Lower lobe of right lung (tissue), 2 donors: ENCODE data around the gene ARGFX. TPM values are rescaled to one million over a fixed set of nuclear protein-coding genes. Genes with fewer than 3 reads are reported as not detected.
"Not testable (repeated sequence)": the region's sequence is repeated elsewhere in the genome, so short reads cannot be mapped to it uniquely, and the experiment has no call there.

Experiments
- ATAC-seq, 2 donors: fragments of 200-7000 bp; cut with Tn5 transposase; one replicate each; pipeline ENCODE4 v1.9.1; 2020 to 2022; ENCODE audit warnings: mild to moderate bottlenecking in 2 of 2, moderate library complexity in 2 of 2
- DNase-seq: peaks from one replicate; pipeline ENCODE4 v3.0.0-alpha.2; 2020
- H3K27ac ChIP-seq: fragments of 200-600 bp; one replicate; pipeline ENCODE4 v1.8.0; 2022
- H3K27me3 ChIP-seq: fragments of 200-600 bp; one replicate; pipeline ENCODE4 v1.8.0; 2022; ENCODE audit warnings: low read depth
- H3K36me3 ChIP-seq: fragments of 200-600 bp; one replicate; pipeline ENCODE4 v1.8.0; 2022; ENCODE audit warnings: mild to moderate bottlenecking
- H3K4me1 ChIP-seq: fragments of 200-600 bp; one replicate; pipeline ENCODE4 v1.8.0; 2022
- H3K4me3 ChIP-seq: fragments of 200-600 bp; one replicate; pipeline ENCODE4 v1.8.0; 2022; ENCODE audit warnings: mild to moderate bottlenecking
- H3K9me3 ChIP-seq: fragments of 200-600 bp; one replicate; pipeline ENCODE4 v1.8.0; 2022
- CTCF ChIP-seq: fragments of 200-600 bp; IDR thresholded peaks from one replicate; pipeline ENCODE4 v1.8.0; 2022; ENCODE audit warnings: antibody characterized with exemption, mild to moderate bottlenecking
- intact Hi-C: fragments of 100-400 bp; cut with DNase I; formaldehyde crosslinking; loops from one replicate; pipeline ENCODE4 v1.11.0; 2022
- total RNA-seq: library from RNA; stranded (reverse); fragmentation: NEBNext Ultra II Directional; extraction: Animal tissue kit (Norgen Biotek cat#: 25700); gene quantifications from one replicate; pipeline ENCODE4 v1.2.1, GENCODE V29; 2021
- donor health status: DM: no; HTN: yes; CAD: no; lungs with severe emphysema.

The ARGFX gene
- total RNA-seq, 1 donor from 2014 or later, result not detected

- H3K27me3 ChIP-seq, result no peaks in the 10 kb centered on the region
- no peak for ATAC-seq
- H3K9me3 ChIP-seq, result no peaks in the 10 kb centered on the region
- intact Hi-C loops, result no loop called here
- TF ChIP-seq CTCF, result no peak
- H3K27ac ChIP-seq, result no peak within 1 kb of the TSS
- DNase-seq, result no peak
- H3K36me3 ChIP-seq, result no peaks in the 10 kb centered on the region
- no peak within 1 kb of the TSS for H3K4me3 ChIP-seq
- H3K4me1 ChIP-seq, result no peaks in the 10 kb centered on the region
Observed at GRCh38 chr3:121592856-121593702, 25.3 kb downstream of the ARGFX start, which contains the start of gene FBXO40. Gene FBXO40, plus strand, starts transcription at chr3:121593379. Its CDS starts 27,197 bp downstream, at chr3:121620576.

DNA sequence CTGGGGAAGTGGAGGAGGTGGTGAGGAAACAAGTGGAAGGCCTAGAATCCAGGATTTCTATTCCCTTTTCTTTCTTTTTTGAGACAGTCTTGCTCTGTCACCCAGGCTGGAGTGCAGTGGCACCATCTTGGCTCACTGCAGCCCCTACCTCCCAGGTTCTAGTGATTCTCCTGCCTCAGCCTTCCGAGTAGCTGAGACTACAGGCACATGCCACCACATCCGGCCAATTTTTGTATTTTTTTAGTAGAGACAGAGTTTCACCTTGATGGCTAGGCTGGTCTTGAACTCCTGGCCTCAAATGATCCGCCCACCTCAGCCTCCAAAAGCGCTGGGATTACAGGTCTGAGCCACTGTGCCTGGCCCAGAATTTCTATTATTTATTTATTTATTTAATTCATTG lies 26.1 kb downstream of the ARGFX start:
- intact Hi-C loops, DNase-seq, H3K9me3 ChIP-seq, H3K27ac ChIP-seq, H3K4me1 ChIP-seq, ATAC-seq, H3K4me3 ChIP-seq, H3K27me3 ChIP-seq, H3K36me3 ChIP-seq: not testable (repeated sequence)

DNA sequence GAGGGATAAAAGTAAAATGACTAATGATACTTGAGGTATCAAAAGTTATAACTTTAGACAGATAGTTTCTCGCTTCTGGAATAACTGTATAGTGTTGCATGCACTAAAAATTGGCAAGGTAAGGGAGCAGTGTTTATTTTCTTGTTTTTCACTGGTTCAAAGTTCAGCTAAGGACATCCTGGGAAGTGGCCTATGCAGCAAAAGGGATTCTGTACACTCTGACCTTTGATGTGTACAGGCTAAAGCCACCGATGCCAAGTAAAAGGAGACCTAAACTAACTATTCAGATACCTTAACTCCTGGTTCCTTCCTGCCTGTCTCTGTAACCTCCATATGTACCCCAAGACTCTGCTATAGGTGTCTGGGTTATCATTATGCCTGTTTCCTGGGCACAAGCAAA lies 27.1 kb downstream of the ARGFX start:
- no peaks in the 10 kb centered on the region for H3K36me3 ChIP-seq
- no peak overlapping the region for H3K27ac ChIP-seq
- no peaks in the 10 kb centered on the region for H3K9me3 ChIP-seq
- DNase-seq, result no peak
- H3K4me3 ChIP-seq, result no peak overlapping the region
- intact Hi-C loops, result no loop called here
- no peak for TF ChIP-seq CTCF
- no peak for ATAC-seq
- H3K4me1 ChIP-seq, result no peaks in the 10 kb centered on the region
- H3K27me3 ChIP-seq, result no peaks in the 10 kb centered on the region

DNA sequence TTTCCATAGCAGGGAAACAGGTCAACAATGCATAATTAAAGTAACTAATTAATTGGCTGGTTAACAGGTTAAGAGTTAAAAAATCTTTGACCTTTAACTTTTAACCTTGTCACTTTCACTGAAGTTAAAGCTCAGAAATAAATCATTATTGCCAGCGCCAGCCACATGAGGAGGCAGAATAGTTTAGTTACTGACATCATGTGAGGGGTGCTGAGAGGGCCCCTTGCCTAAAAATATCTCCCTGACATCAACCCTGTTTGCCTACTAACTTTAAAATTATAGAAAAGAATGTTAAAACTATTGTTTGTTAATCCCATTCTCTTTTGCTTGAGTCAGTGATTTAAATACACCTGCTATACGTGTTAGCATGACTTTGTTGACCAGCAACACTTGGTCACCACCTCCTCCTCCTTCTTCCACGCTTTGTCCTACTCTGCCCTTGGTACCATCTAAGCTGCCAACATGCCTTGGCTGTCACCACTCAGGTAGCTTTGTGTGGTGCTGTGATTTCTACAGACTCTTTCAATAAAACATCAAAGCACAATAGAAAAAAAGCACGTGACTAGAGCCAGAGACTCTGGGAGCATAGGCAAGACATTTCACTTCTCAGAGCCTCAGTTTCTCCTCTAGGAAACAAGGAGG lies 28.1 kb downstream of the ARGFX start:
- intact Hi-C loops, result no loop called here
- H3K4me3 ChIP-seq, result no peak overlapping the region
- H3K4me1 ChIP-seq, result no peaks in the 10 kb centered on the region
- no peaks in the 10 kb centered on the region for H3K9me3 ChIP-seq
- no peaks in the 10 kb centered on the region for H3K27me3 ChIP-seq
- ATAC-seq (no peak), DNase-seq (no peak)
- no peaks in the 10 kb centered on the region for H3K36me3 ChIP-seq
- TF ChIP-seq CTCF, result no peak
- no peak overlapping the region for H3K27ac ChIP-seq

- DNase-seq, result no peak
- no peak for TF ChIP-seq CTCF
- no peak for ATAC-seq
- H3K9me3 ChIP-seq, result no peaks in the 10 kb centered on the region
- no peaks in the 10 kb centered on the region for H3K36me3 ChIP-seq
- H3K27me3 ChIP-seq, result no peaks in the 10 kb centered on the region
- H3K4me1 ChIP-seq, result no peaks in the 10 kb centered on the region
- no peak overlapping the region for H3K4me3 ChIP-seq
- H3K27ac ChIP-seq, result no peak overlapping the region
- intact Hi-C loops, result no loop called here
Observed at GRCh38 chr3:121598564-121598963, 30.8 kb downstream of the ARGFX start.

GRCh38 chr3:121599900-121600299 lies 32.2 kb downstream of the ARGFX start:
- DNase-seq, H3K27ac ChIP-seq, H3K36me3 ChIP-seq, ATAC-seq, intact Hi-C loops, H3K4me3 ChIP-seq, H3K9me3 ChIP-seq, H3K27me3 ChIP-seq, H3K4me1 ChIP-seq: not testable (repeated sequence)
